ENCODE results near the gene POLR1E. TPM values are rescaled to one million over a fixed set of nuclear protein-coding genes. Genes with fewer than 3 reads are reported as not detected.

POLR1E gene
- total and polyA plus RNA-seq, 10 of the 15 experiments (the other 5 are each of a cell fraction or from before 2014, with no cell fraction given): 13.7 to 71.3 (median 50.4) TPM

DNA sequence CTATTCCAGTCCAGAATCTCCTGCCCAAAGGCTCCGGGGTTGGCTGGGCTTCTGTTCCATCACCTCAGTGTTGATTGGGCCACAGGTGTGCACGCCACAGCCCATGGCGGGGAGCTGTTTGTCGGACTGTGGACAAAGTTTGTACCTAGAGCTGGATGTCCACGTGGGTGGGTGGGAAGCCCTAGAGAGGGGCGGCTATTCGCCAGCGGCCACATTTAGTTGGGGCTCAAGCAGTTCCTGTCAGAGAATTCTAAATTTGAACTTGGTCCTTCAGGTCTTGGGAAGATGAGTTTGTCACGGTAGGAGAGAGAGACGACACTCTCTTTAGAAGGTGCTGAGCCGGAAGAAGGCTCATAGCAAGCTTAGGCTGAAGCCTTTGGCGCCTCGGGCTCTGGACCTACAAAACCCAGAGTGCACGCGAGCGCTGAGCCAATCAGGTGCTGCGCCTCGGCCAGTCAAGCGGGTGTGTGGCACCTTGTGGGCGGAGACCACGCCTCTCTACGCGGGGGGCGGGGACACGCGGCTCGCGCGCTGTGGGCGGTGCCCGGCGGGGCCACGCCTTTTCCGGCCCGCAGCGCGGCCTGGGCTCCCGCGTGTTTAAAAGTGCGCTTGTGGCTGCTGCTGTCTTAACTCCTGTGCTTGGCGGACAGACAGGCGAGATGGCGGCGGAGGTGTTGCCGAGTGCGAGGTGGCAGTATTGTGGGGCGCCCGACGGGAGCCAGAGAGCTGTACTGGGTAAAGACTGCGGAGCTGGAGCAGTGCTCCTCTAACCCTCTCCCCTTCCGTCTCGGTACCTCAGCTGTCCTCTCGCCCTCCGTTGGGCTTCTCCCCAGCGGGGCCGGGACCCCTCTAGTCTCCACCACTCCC, at the start of gene POLR1E (continued):
- TF ChIP-seq SMARCA5 (IDR thresholded peaks at IDR 0.05) (peak; percentile 45; the same call in 1 of the 2 replicates), HDGF (IDR thresholded peaks at IDR 0.05) (no peak), SPI1 (IDR thresholded peaks at IDR 0.05; ENCODE audit: borderline replicate concordance, insufficient read depth, low read depth, low read length) (no peak), RB1 (IDR thresholded peaks at IDR 0.05; ENCODE audit: borderline replicate concordance) (peak; percentile 65; the same call in 1 of the 2 replicates), BACH1 (IDR thresholded peaks at IDR 0.05; ENCODE audit: borderline replicate concordance) (peak; percentile 35; the same call in 1 of the 2 replicates), ZNF384 (IDR thresholded peaks at IDR 0.05; ENCODE audit: borderline replicate concordance, low read depth, low read length) (no peak), SIX5 (IDR thresholded peaks at IDR 0.05; ENCODE audit: low read depth, low read length, severe bottlenecking) (peak; percentile 45), RBBP5 (conservative IDR thresholded peaks at IDR 0.05) (no peak), IKZF2 (IDR thresholded peaks at IDR 0.05) (no peak), DPF2 (IDR thresholded peaks at IDR 0.05) (no peak; the same call in 1 of the 2 replicates), MEF2B (IDR thresholded peaks at IDR 0.05; ENCODE audit: partially characterized antibody, poor library complexity, severe bottlenecking) (no peak), YY1 (IDR thresholded peaks at IDR 0.05; ENCODE audit: low read depth, low read length) (peak; percentile 77), EZH2 (IDR thresholded peaks at IDR 0.05; ENCODE audit: borderline replicate concordance, control insufficient read depth, low read depth, low read length) (no peak), SIN3A (IDR thresholded peaks at IDR 0.05; ENCODE audit: low read depth, low read length) (peak; percentile 87), PAX5 (IDR thresholded peaks at IDR 0.05; ENCODE audit: borderline replicate concordance, low read depth, low read length) (peak; percentile 47), NR2C2 (IDR thresholded peaks at IDR 0.05; ENCODE audit: borderline replicate concordance, control insufficient read depth, insufficient read length, low read depth) (no peak), IKZF1 (conservative IDR thresholded peaks at IDR 0.05) (0 out of 2 replicates have a peak, but pooled peaks have one; percentile 41), SRF (IDR thresholded peaks at IDR 0.05; ENCODE audit: low read depth in 2 of 2, low read length in 2 of 2) (0 out of 4 replicates have a peak, but pooled peaks of 1 of the 2 experiments have one; percentile 31)
- TF ChIP-seq, protein P1, sequence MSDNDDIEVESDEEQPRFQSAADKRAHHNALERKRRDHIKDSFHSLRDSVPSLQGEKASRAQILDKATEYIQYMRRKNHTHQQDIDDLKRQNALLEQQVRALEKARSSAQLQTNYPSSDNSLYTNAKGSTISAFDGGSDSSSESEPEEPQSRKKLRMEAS (IDR thresholded peaks at IDR 0.05; ENCODE audit: low read depth, low read length): peak; percentile 87
- TF ChIP-seq, protein P2, sequence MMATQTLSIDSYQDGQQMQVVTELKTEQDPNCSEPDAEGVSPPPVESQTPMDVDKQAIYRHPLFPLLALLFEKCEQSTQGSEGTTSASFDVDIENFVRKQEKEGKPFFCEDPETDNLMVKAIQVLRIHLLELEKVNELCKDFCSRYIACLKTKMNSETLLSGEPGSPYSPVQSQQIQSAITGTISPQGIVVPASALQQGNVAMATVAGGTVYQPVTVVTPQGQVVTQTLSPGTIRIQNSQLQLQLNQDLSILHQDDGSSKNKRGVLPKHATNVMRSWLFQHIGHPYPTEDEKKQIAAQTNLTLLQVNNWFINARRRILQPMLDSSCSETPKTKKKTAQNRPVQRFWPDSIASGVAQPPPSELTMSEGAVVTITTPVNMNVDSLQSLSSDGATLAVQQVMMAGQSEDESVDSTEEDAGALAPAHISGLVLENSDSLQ (IDR thresholded peaks at IDR 0.05): peak; percentile 74
- TF ChIP-seq, protein P3, sequence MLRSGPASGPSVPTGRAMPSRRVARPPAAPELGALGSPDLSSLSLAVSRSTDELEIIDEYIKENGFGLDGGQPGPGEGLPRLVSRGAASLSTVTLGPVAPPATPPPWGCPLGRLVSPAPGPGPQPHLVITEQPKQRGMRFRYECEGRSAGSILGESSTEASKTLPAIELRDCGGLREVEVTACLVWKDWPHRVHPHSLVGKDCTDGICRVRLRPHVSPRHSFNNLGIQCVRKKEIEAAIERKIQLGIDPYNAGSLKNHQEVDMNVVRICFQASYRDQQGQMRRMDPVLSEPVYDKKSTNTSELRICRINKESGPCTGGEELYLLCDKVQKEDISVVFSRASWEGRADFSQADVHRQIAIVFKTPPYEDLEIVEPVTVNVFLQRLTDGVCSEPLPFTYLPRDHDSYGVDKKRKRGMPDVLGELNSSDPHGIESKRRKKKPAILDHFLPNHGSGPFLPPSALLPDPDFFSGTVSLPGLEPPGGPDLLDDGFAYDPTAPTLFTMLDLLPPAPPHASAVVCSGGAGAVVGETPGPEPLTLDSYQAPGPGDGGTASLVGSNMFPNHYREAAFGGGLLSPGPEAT (IDR thresholded peaks at IDR 0.05; ENCODE audit: low read depth): no peak
- TF ChIP-seq, protein P4, sequence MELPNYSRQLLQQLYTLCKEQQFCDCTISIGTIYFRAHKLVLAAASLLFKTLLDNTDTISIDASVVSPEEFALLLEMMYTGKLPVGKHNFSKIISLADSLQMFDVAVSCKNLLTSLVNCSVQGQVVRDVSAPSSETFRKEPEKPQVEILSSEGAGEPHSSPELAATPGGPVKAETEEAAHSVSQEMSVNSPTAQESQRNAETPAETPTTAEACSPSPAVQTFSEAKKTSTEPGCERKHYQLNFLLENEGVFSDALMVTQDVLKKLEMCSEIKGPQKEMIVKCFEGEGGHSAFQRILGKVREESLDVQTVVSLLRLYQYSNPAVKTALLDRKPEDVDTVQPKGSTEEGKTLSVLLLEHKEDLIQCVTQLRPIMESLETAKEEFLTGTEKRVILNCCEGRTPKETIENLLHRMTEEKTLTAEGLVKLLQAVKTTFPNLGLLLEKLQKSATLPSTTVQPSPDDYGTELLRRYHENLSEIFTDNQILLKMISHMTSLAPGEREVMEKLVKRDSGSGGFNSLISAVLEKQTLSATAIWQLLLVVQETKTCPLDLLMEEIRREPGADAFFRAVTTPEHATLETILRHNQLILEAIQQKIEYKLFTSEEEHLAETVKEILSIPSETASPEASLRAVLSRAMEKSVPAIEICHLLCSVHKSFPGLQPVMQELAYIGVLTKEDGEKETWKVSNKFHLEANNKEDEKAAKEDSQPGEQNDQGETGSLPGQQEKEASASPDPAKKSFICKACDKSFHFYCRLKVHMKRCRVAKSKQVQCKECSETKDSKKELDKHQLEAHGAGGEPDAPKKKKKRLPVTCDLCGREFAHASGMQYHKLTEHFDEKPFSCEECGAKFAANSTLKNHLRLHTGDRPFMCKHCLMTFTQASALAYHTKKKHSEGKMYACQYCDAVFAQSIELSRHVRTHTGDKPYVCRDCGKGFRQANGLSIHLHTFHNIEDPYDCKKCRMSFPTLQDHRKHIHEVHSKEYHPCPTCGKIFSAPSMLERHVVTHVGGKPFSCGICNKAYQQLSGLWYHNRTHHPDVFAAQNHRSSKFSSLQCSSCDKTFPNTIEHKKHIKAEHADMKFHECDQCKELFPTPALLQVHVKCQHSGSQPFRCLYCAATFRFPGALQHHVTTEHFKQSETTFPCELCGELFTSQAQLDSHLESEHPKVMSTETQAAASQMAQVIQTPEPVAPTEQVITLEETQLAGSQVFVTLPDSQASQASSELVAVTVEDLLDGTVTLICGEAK (IDR thresholded peaks at IDR 0.05; ENCODE audit: borderline replicate concordance): no peak

All from GM12878 (cell line).